Spleen (tissue), 7 donors: ENCODE data around the gene SETBP1.

Experiments
- POLR2AphosphoS5 ChIP-seq, 3 donors: sonication (generic); formaldehyde crosslinking; IDR thresholded peaks; one replicate each; pipeline ENCODE4 v1.5.1; 2017; ENCODE audit warnings: antibody characterized with exemption in 3 of 3
- TF ChIP-seq, protein P1 (sequence below), 11 experiments: fragments of 200-600 bp in 7 of 11; fragments of 450-650 bp in 4 of 11; sonication (generic) in 4 of 11; IDR thresholded peaks in 8 of 11; conservative IDR thresholded peaks in 3 of 11; 1 replicate in 7 of 11; 2 replicates in 4 of 11; pipeline versions ENCODE4 v1.4.0 to v1.8.0; 2016 to 2021; ENCODE audit warnings: antibody characterized with exemption in 11 of 11, inconsistent platforms in 4 of 11, mild to moderate bottlenecking in 1 of 11
- donor health status: DM: no; HTN: no; CAD: no; lungs with moderate emphysema.
- donor health status: DM: no; HTN: no; CAD: no.
- donor health status: DM: no; HTN: no; CAD: no.

DNA sequence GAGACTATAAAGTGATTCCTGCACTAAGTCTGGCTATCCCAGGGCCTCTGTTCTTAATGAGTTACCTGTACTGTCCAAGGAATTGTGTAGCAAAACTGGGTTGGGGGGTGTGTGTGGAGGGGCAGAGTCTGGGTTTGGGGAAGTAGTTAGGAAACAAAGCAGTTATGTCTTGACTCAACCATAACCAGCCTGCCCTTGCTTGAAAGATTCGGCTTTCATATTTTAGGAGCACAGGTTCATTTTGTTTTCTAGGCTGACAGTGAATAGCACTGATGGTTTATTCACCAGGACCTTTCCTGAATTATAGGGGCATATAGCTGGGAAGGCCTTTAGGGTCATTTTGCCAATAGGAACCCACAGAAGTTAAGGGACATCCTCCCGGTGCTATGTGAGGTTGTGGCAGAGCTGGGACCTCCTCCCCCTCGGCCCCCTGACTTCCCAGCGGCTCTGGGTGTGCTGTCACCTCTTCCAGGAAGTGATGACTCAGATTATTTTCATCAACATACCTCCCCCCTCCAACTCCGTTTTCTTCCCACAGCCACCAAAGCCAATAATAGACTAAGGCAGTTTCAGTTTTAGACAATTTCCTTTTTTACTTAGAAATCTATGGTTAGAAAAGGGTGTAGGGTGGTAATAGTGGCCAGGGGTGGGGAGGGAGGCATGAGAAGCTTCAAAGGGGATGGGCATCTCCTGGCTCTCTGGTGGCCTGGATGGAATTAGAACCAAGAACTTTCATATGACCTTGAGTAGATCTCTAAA, 44.8 kb downstream of the SETBP1 start:
- TF ChIP-seq, protein P1, sequence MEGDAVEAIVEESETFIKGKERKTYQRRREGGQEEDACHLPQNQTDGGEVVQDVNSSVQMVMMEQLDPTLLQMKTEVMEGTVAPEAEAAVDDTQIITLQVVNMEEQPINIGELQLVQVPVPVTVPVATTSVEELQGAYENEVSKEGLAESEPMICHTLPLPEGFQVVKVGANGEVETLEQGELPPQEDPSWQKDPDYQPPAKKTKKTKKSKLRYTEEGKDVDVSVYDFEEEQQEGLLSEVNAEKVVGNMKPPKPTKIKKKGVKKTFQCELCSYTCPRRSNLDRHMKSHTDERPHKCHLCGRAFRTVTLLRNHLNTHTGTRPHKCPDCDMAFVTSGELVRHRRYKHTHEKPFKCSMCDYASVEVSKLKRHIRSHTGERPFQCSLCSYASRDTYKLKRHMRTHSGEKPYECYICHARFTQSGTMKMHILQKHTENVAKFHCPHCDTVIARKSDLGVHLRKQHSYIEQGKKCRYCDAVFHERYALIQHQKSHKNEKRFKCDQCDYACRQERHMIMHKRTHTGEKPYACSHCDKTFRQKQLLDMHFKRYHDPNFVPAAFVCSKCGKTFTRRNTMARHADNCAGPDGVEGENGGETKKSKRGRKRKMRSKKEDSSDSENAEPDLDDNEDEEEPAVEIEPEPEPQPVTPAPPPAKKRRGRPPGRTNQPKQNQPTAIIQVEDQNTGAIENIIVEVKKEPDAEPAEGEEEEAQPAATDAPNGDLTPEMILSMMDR (IDR thresholded peaks at IDR 0.05 in 8 of 11, conservative IDR thresholded peaks at IDR 0.05 in 3 of 11): no peak
- peak in 2 of 3 donors; percentile 65 to 66 for TF ChIP-seq POLR2AphosphoS5 (IDR thresholded peaks at IDR 0.05)
